ENCODE results near the gene NEK2.

Gene NEK2

GRCh38 chr1:211699059-211699458 lies 23.6 kb upstream of the NEK2 start:
- H3F3A ChIP-seq (ENCODE audit: insufficient read depth): 0 out of 2 replicates have a peak, but pooled peaks cover 9% of the 10 kb centered on the region
- H3K27ac ChIP-seq (ENCODE audit: low read depth, low read length): no peak overlapping the region; the same call in 1 of the 2 replicates
- no peak overlapping the region for H3K9ac ChIP-seq (ENCODE audit: low read length)
- no peak overlapping the region for H3K4me3 ChIP-seq (ENCODE audit: insufficient read depth, low read length, poor library complexity, severe bottlenecking)
- no peak overlapping the region for H2AFZ ChIP-seq (ENCODE audit: low read depth, low read length, severe bottlenecking)
- H3K9me2 ChIP-seq (replicated peaks; ENCODE audit: insufficient read depth, low read length): no peaks in the 10 kb centered on the region
- H3K9me3 ChIP-seq (ENCODE audit: insufficient read depth, low read length): no peaks in the 10 kb centered on the region
- H3K4me2 ChIP-seq (ENCODE audit: low read depth, low read length, poor library complexity, severe bottlenecking): peak overlapping the region; percentile 41
- H3K36me3 ChIP-seq (ENCODE audit: low read length): no peaks in the 10 kb centered on the region
- no peaks in the 10 kb centered on the region for H3K27me3 ChIP-seq (ENCODE audit: low read length)
- H3K79me2 ChIP-seq (ENCODE audit: insufficient read depth, low read length): no peaks in the 10 kb centered on the region
- TF ChIP-seq CTCF (IDR thresholded peaks at IDR 0.05; ENCODE audit: insufficient read depth, low read length, poor library complexity, severe bottlenecking): no peak
- no peak for TF ChIP-seq EZH2phosphoT487 (conservative IDR thresholded peaks at IDR 0.05; ENCODE audit: low read length)
- no peaks in the 10 kb centered on the region for H4K20me1 ChIP-seq (ENCODE audit: low read depth, low read length)

- no peak overlapping the region for H2AFZ ChIP-seq (ENCODE audit: low read depth, low read length, severe bottlenecking)
- H3K4me2 ChIP-seq (ENCODE audit: low read depth, low read length, poor library complexity, severe bottlenecking): peak overlapping the region; percentile 41
- H3K27ac ChIP-seq (ENCODE audit: low read depth, low read length): peak overlapping the region; percentile 20
- H3K9ac ChIP-seq (ENCODE audit: low read length): no peak overlapping the region
- 0 out of 2 replicates have a peak, but pooled peaks cover 9% of the 10 kb centered on the region for H3F3A ChIP-seq (ENCODE audit: insufficient read depth)
- H3K9me2 ChIP-seq (replicated peaks; ENCODE audit: insufficient read depth, low read length): no peaks in the 10 kb centered on the region
- TF ChIP-seq CTCF (IDR thresholded peaks at IDR 0.05; ENCODE audit: insufficient read depth, low read length, poor library complexity, severe bottlenecking): peak; percentile 98
- TF ChIP-seq EZH2phosphoT487 (conservative IDR thresholded peaks at IDR 0.05; ENCODE audit: low read length): no peak
- H3K9me3 ChIP-seq (ENCODE audit: insufficient read depth, low read length): no peaks in the 10 kb centered on the region
- no peaks in the 10 kb centered on the region for H3K79me2 ChIP-seq (ENCODE audit: insufficient read depth, low read length)
- H4K20me1 ChIP-seq (ENCODE audit: low read depth, low read length): no peaks in the 10 kb centered on the region
- H3K36me3 ChIP-seq (ENCODE audit: low read length): no peaks in the 10 kb centered on the region
- H3K27me3 ChIP-seq (ENCODE audit: low read length): no peaks in the 10 kb centered on the region
- H3K4me3 ChIP-seq (ENCODE audit: insufficient read depth, low read length, poor library complexity, severe bottlenecking): no peak overlapping the region
These were observed 23.0 kb upstream of the NEK2 start for GRCh38 chr1:211698161-211699026.

- H3K4me2 ChIP-seq (ENCODE audit: low read depth, low read length, poor library complexity, severe bottlenecking): no peak overlapping the region
- 0 out of 2 replicates have a peak, but pooled peaks cover 9% of the 10 kb centered on the region for H3F3A ChIP-seq (ENCODE audit: insufficient read depth)
- H4K20me1 ChIP-seq (ENCODE audit: low read depth, low read length): no peaks in the 10 kb centered on the region
- H3K9ac ChIP-seq (ENCODE audit: low read length): no peak overlapping the region
- no peak overlapping the region for H3K27ac ChIP-seq (ENCODE audit: low read depth, low read length)
- H3K4me3 ChIP-seq (ENCODE audit: insufficient read depth, low read length, poor library complexity, severe bottlenecking): no peak overlapping the region
- no peaks in the 10 kb centered on the region for H3K79me2 ChIP-seq (ENCODE audit: insufficient read depth, low read length)
- TF ChIP-seq CTCF (IDR thresholded peaks at IDR 0.05; ENCODE audit: insufficient read depth, low read length, poor library complexity, severe bottlenecking): no peak
- no peak for TF ChIP-seq EZH2phosphoT487 (conservative IDR thresholded peaks at IDR 0.05; ENCODE audit: low read length)
- H3K9me3 ChIP-seq (ENCODE audit: insufficient read depth, low read length): no peaks in the 10 kb centered on the region
- H2AFZ ChIP-seq (ENCODE audit: low read depth, low read length, severe bottlenecking): no peak overlapping the region
- H3K9me2 ChIP-seq (replicated peaks; ENCODE audit: insufficient read depth, low read length): no peaks in the 10 kb centered on the region
- no peaks in the 10 kb centered on the region for H3K36me3 ChIP-seq (ENCODE audit: low read length)
- no peaks in the 10 kb centered on the region for H3K27me3 ChIP-seq (ENCODE audit: low read length)
These were observed 21.9 kb upstream of the NEK2 start for GRCh38 chr1:211697356-211697755.

Measured in SU-DHL-6 (cell line).